PFSK-1 (cell line): ENCODE data around the gene C22orf15.

Experiments used
- FOXP2 ChIP-seq: optimal IDR thresholded peaks from 2 replicates; pipeline ENCODE3; 2011; ENCODE audit warnings: borderline replicate concordance, control low read depth, inconsistent platforms; ENCODE audit not compliant: insufficient read depth; ENCODE audit errors: extremely low read length, extremely low read depth
- POLR2AphosphoS5 ChIP-seq: IDR thresholded peaks from 2 replicates; pipeline ENCODE4 v1.6.1; 2012; ENCODE audit warnings: low read depth, mild to moderate bottlenecking, control low read depth, low read length, moderate library complexity
- REST ChIP-seq, 2 experiments: IDR thresholded peaks; 2 replicates each; pipeline versions ENCODE4 v1.6.1 to v1.8.0; 2011 to 2012; ENCODE audit warnings: low read depth in 2 of 2, low read length in 2 of 2, control low read depth in 1 of 2, inconsistent platforms in 1 of 2, mild to moderate bottlenecking in 1 of 2, moderate library complexity in 1 of 2; ENCODE audit not compliant: insufficient read depth in 1 of 2
- SIN3A ChIP-seq: IDR thresholded peaks from 2 replicates; pipeline ENCODE4 v1.6.1; 2012; ENCODE audit warnings: mild to moderate bottlenecking, low read length, moderate library complexity, borderline replicate concordance; ENCODE audit not compliant: insufficient read depth
- TAF1 ChIP-seq: IDR thresholded peaks from 2 replicates; pipeline ENCODE4 v1.6.1; 2012; ENCODE audit warnings: low read length, control low read depth, borderline replicate concordance; ENCODE audit not compliant: insufficient read depth

- no peak for TF ChIP-seq REST (IDR thresholded peaks at IDR 0.05; ENCODE audit: insufficient read depth in 1 of 2, low read depth in 2 of 2, low read length in 2 of 2)
- TF ChIP-seq POLR2AphosphoS5 = no peak
- no peak for TF ChIP-seq TAF1
- no peak for TF ChIP-seq FOXP2
- TF ChIP-seq SIN3A = no peak
These were observed 16.9 kb downstream of the C22orf15 start for GRCh38 chr22:23779731-23780130.
